ENCODE data around the gene ZNF469.

DNA sequence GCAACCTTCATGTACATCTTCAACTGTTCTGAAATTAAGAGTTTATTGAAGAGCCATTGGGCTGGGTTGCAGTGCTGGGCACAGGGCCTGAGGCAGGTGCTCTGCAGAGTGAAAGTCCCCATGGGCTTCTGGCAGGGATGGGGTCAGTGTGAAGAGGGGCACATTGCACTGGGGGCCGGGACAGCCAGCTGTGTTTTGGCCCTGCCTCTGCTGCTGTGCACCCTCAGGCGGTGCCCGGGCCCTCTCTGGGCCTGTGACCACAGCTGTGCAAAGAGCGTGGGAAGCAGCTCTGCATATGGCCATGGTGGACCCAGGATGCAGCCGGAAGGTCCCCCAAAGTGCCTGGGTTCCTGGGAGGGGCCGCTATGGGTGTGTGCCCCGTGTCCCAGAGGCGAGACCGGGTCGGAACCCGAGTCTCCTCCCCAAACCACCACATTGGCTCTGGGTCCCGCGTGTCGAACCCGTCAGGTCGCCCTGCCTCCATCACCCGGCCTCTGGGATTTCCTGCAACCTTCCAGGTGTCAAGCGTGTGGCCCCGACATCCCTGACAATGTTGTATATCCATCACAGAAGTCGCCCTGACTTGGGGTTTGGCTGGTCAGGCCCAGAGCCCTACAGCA, 38.2 kb upstream of the ZNF469 start:
- no peak for TF ChIP-seq CTCF (optimal IDR thresholded peaks at IDR 0.05 in 1 of 3, IDR thresholded peaks at IDR 0.05 in 1 of 3, conservative IDR thresholded peaks at IDR 0.05 in 1 of 3; ENCODE audit: extremely low read depth in 1 of 3, insufficient read depth in 2 of 3, low read length in 3 of 3)
- no peak for TF ChIP-seq EZH2 (IDR thresholded peaks at IDR 0.05; ENCODE audit: low read length)
